K562 (cell line): ENCODE measurements around the gene GRIN1. TPM values are rescaled to one million over a fixed set of nuclear protein-coding genes. Genes with fewer than 3 reads are reported as not detected.

Experiments used
- ATAC-seq: fragments of 200-7000 bp; cut with Tn5 transposase; 3 replicates; pipeline ENCODE4 v1.9.1; 2020; ENCODE audit warnings: moderate library complexity
- BruUV-seq: library from RNA; stranded (reverse); fragments of 400-500 nt; replicated peaks from 2 replicates; lab custom pipeline; 2021; lab: Mats Ljungman, UMichigan
- CTCF ChIA-PET: fragments of 300-600 bp; formaldehyde crosslinking; extraction: SDS; loops from one replicate; lab custom pipeline; 2021; ENCODE audit warnings: low intra/inter-chr PET ratio; lab: Yijun Ruan, JAX
- POLR2A ChIA-PET: fragments of 300-600, 350-650 bp; sonication (Branson Sonifier 250); formaldehyde crosslinking; extraction: SDS; loops from one replicate; lab custom pipeline; 2021; ENCODE audit warnings: antibody characterized with exemption, inconsistent platforms; lab: Yijun Ruan, JAX
- DNase-seq, 4 experiments: peaks; one replicate each; pipeline versions ENCODE4 v3.0.0 to v3.0.0-alpha.2; 2011 to 2018; ENCODE audit warnings: low spot score in 3 of 4, mixed read lengths in 3 of 4; ENCODE audit errors: extremely low read depth in 1 of 4
- FAIRE-seq: peaks from 2 replicates; lab custom pipeline; 2011; peaks lifted over from hg19 to GRCh38; lab: Jason Lieb, UNC
- H2AFZ ChIP-seq: 2 replicates; pipeline ENCODE4 v1.6.0; 2011; ENCODE audit warnings: low read depth, low read length, control low read depth, inconsistent platforms
- H3K27ac ChIP-seq: fragments of 200-600 bp; 3 replicates; pipeline ENCODE4 v1.8.0; 2011; ENCODE audit warnings: low read depth, mild to moderate bottlenecking, control low read depth, inconsistent platforms, low read length, moderate library complexity, mixed read lengths; ENCODE audit errors: extremely low read depth
- H3K27me3 ChIP-seq, 2 experiments: fragments of 300-600 bp in 1 of 2; 2 replicates in 1 of 2; 3 replicates in 1 of 2; pipeline versions ENCODE4 v1.6.0 to v1.8.0; 2011; ENCODE audit warnings: inconsistent platforms in 2 of 2, low read length in 2 of 2, mild to moderate bottlenecking in 1 of 2, mixed read lengths in 1 of 2, moderate library complexity in 1 of 2; ENCODE audit not compliant: control insufficient read depth in 2 of 2, insufficient read depth in 2 of 2
- H3K36me3 ChIP-seq: fragments of 300-600 bp; 3 replicates; pipeline ENCODE4 v1.8.0; 2011; ENCODE audit warnings: mild to moderate bottlenecking, low read length, inconsistent platforms; ENCODE audit not compliant: control insufficient read depth, insufficient read depth
- H3K4me1 ChIP-seq, 2 experiments: fragments of 200-600 bp in 1 of 2; replicated peaks in 1 of 2; 2 replicates in 1 of 2; 3 replicates in 1 of 2; pipeline versions ENCODE4 v1.5.1 to v1.8.0; 2011; ENCODE audit warnings: inconsistent platforms in 2 of 2, low read length in 2 of 2, mild to moderate bottlenecking in 1 of 2, mixed read lengths in 1 of 2, moderate library complexity in 1 of 2; ENCODE audit not compliant: control insufficient read depth in 2 of 2, insufficient read depth in 2 of 2
- H3K4me2 ChIP-seq: 2 replicates; pipeline ENCODE4 v1.6.1; 2011; ENCODE audit warnings: low read length, control low read depth, inconsistent platforms, mixed read lengths; ENCODE audit not compliant: insufficient read depth
- H3K4me3 ChIP-seq: fragments of 200-600 bp; sonication (generic), shearing (Covaris generic); 2 replicates; pipeline ENCODE4 v1.5.1; 2016; ENCODE audit warnings: control low read depth, inconsistent platforms
- H3K79me2 ChIP-seq: fragments of 200-600 bp; 3 replicates; pipeline ENCODE4 v1.8.0; 2011; ENCODE audit warnings: low read length, inconsistent platforms; ENCODE audit not compliant: control insufficient read depth, insufficient read depth
- H3K9ac ChIP-seq, 2 experiments: 2 replicates each; pipeline versions ENCODE4 v1.6.0 to v1.6.1; 2011; ENCODE audit warnings: low read depth in 2 of 2, low read length in 2 of 2, control low read depth in 1 of 2, inconsistent platforms in 1 of 2, mild to moderate bottlenecking in 1 of 2, mixed read lengths in 1 of 2; ENCODE audit not compliant: insufficient read depth in 1 of 2
- H3K9me1 ChIP-seq: one replicate; pipeline ENCODE4 v1.6.0; 2011; ENCODE audit warnings: inconsistent platforms, mild to moderate bottlenecking, low read length, moderate library complexity; ENCODE audit not compliant: control insufficient read depth, insufficient read depth
- H3K9me3 ChIP-seq: replicated peaks from 2 replicates; pipeline ENCODE4 v1.5.1; 2011; ENCODE audit warnings: low read depth, low read length, inconsistent platforms; ENCODE audit not compliant: control insufficient read depth, insufficient read depth
- H4K20me1 ChIP-seq: replicated peaks from 2 replicates; pipeline ENCODE4 v1.6.1; 2011; ENCODE audit warnings: low read length, inconsistent platforms, mixed read lengths; ENCODE audit not compliant: control insufficient read depth, insufficient read depth
- POLR2A ChIP-seq: fragments of 450-650 bp; conservative IDR thresholded peaks from 2 replicates; pipeline ENCODE4 v1.6.1; 2016
- POLR2G ChIP-seq: fragments of 200-400 bp; formaldehyde crosslinking; IDR thresholded peaks from 2 replicates; pipeline ENCODE4 v1.6.1; 2017; ENCODE audit warnings: low read depth, mild to moderate bottlenecking, antibody characterized with exemption, low read length, moderate library complexity
- RBFOX2 ChIP-seq: fragments of 200-400 bp; formaldehyde crosslinking; IDR thresholded peaks from 2 replicates; pipeline ENCODE4 v1.6.1; 2017; ENCODE audit warnings: low read depth, mild to moderate bottlenecking, low read length, moderate library complexity
- SETDB1 ChIP-seq: IDR thresholded peaks from one replicate; pipeline ENCODE4 v1.6.1; 2012; ENCODE audit warnings: low read length, control low read depth, inconsistent platforms
- WGBS: fragments of 100-300 bp; shearing (Covaris generic); methylation state at CpG from one replicate; pipeline ENCODE4 v1.1.6; 2016; ENCODE audit warnings: low coverage, mixed read lengths; ENCODE audit not compliant: insufficient coverage; ENCODE audit errors: missing lambda C conversion rate; 5-methylcytosine and 5-hydroxymethylcytosine counted together
- in situ Hi-C: fragments of 300-500 bp; cut with MboI; formaldehyde crosslinking; loops from 4 replicates; pipeline ENCODE4 v1.15.0; 2018; ENCODE audit warnings: inconsistent platforms, mixed read lengths
- intact Hi-C: fragments of 100-400 bp; cut with micrococcal nuclease; formaldehyde crosslinking; loops from 2 replicates; pipeline ENCODE4 v1.14.2; 2022
- polyA plus RNA-seq, 8 experiments: library from polyadenylated mRNA; depleted of rRNA in 4 of 8; stranded (reverse) in 5 of 8; unstranded in 3 of 8; fragments of >200 nt; fragmentation: Nextera tagmentation in 2 of 8; fragmentation: Illumina TruSeq in 1 of 8; extraction: Ambion mirVana in 2 of 8; extraction: Trizol in 1 of 8; gene quantifications; 2 replicates each; pipeline versions ENCODE4 v1.2.1 to v1.2.3, GENCODE V29; 2011 to 2014; ENCODE audit warnings: inconsistent platforms in 1 of 8, missing spikeins in 1 of 8
- total RNA-seq, 7 experiments: library from RNA; depleted of rRNA in 6 of 7; stranded (reverse); fragments of >200 nt in 6 of 7; fragmentation: Illumina TruSeq in 2 of 7; extraction: Trizol in 2 of 7; gene quantifications; 2 replicates each; pipeline versions ENCODE4 v1.2.1 to v1.2.3, GENCODE V29; 2011 to 2021; ENCODE audit warnings: low replicate concordance in 1 of 7

The GRIN1 gene
- total and polyA plus RNA-seq, 9 of the 15 experiments (the other 6 are each of a cell fraction or from before 2014, with no cell fraction given), result 0.03 to 0.35 (median 0.16) TPM; not detected in 6

- Histone ChIP-seq H3K27me3 (no peaks in the 10 kb centered on the region), H3K79me2 (peaks cover 26% of the 10 kb centered on the region), H2AFZ (no peak overlapping the region), H3K9me1 (no peaks in the 10 kb centered on the region), H4K20me1 (no peaks in the 10 kb centered on the region), H3K36me3 (peaks cover 82% of the 10 kb centered on the region; the same call in 2 of the 3 replicates), H3K27ac (no peak overlapping the region), H3K9me3 (no peaks in the 10 kb centered on the region), H3K4me3 (no peak overlapping the region), H3K4me2 (no peak overlapping the region), H3K4me1 (peaks cover 5 to 79% of the 10 kb centered on the region in 2 experiments; a peak in 4 of 5 replicates), H3K9ac (peak overlapping the region in 1 of 2 experiments; percentile 28; a peak in 1 of 4 replicates)
- ChIA-PET CTCF (no interaction called here), POLR2A (interaction anchor here (0.6 kb wide), 1 partner anchor 19 kb away, joined by 4 read pairs; no protein-coding TSS in a partner anchor)
- TF ChIP-seq SETDB1 (no peak), POLR2G (peak; percentile 67), RBFOX2 (peak; percentile 53), POLR2A (peak; percentile 8; the same call in 1 of the 2 replicates)
- no TSS peak for BruUV-seq
- ATAC-seq (no peak), FAIRE-seq (no peak), DNase-seq (peak in 1 of 4 experiments; percentile 19)
- in situ Hi-C loops (no loop called here), intact Hi-C loops (no loop called here)
- WGBS, result 90% methylated on average over 24 of the region's 38 CpGs
Observed at GRCh38 chr9:137110147-137110910, 28.6 kb upstream of the GRIN1 start.
